GM12892 (cell line): ENCODE measurements around the gene NOX4.

ENCODE experiments used
- POLR2A ChIP-seq: IDR thresholded peaks from 2 replicates; pipeline ENCODE4 v1.6.1; 2011; ENCODE audit warnings: low read depth, low read length, control low read depth
- POLR2AphosphoS5 ChIP-seq: IDR thresholded peaks from 2 replicates; pipeline ENCODE4 v1.6.1; 2011; ENCODE audit warnings: low read depth, low read length, control low read depth
- TAF1 ChIP-seq: IDR thresholded peaks from 2 replicates; pipeline ENCODE4 v1.6.1; 2011; ENCODE audit warnings: low read depth, mild to moderate bottlenecking, control low read depth, low read length, borderline replicate concordance

GRCh38 chr11:89447845-89448244 lies 43.3 kb downstream of the NOX4 start:
- TF ChIP-seq POLR2A (no peak), POLR2AphosphoS5 (no peak), TAF1 (no peak)
